H9 (cell line): ENCODE results near the gene IFNL3. TPM values are rescaled to one million over a fixed set of nuclear protein-coding genes. Genes with fewer than 3 reads are reported as not detected.
"Not testable (repeated sequence)": the region's sequence is repeated elsewhere in the genome, so short reads cannot be mapped to it uniquely, and the experiment has no call there.

Experiments
- DNase-seq: peaks from one replicate; pipeline ENCODE4 v3.0.0-alpha.2; 2017
- H2AFZ ChIP-seq: one replicate; pipeline ENCODE4 v1.6.1; 2013; ENCODE audit warnings: mild to moderate bottlenecking, low read length, control low read depth, moderate library complexity
- H2AK5ac ChIP-seq: 2 replicates; pipeline ENCODE4 v1.6.1; 2013; ENCODE audit warnings: low read length, control low read depth, mixed read lengths; ENCODE audit not compliant: insufficient read length
- H2BK120ac ChIP-seq: one replicate; pipeline ENCODE4 v1.6.1; 2013; ENCODE audit warnings: low read depth, mild to moderate bottlenecking, low read length, control low read depth, inconsistent platforms; ENCODE audit not compliant: poor library complexity, severe bottlenecking
- H2BK12ac ChIP-seq: 2 replicates; pipeline ENCODE4 v1.6.1; 2013; ENCODE audit warnings: low read length, control low read depth, mixed read lengths, low read depth; ENCODE audit not compliant: insufficient read length
- H2BK15ac ChIP-seq: 2 replicates; pipeline ENCODE4 v1.6.1; 2013; ENCODE audit warnings: low read depth, low read length, control low read depth
- H2BK20ac ChIP-seq: one replicate; pipeline ENCODE4 v1.6.1; 2013; ENCODE audit warnings: low read depth, mild to moderate bottlenecking, low read length, control low read depth, inconsistent platforms; ENCODE audit not compliant: poor library complexity, severe bottlenecking
- H2BK5ac ChIP-seq: 2 replicates; pipeline ENCODE4 v1.6.1; 2013; ENCODE audit warnings: low read length, control low read depth, mixed read lengths; ENCODE audit not compliant: insufficient read length
- H3K14ac ChIP-seq: 2 replicates; pipeline ENCODE4 v1.6.1; 2013; ENCODE audit warnings: low read length, control low read depth; ENCODE audit not compliant: insufficient read depth
- H3K18ac ChIP-seq: 2 replicates; pipeline ENCODE4 v1.6.1; 2013; ENCODE audit warnings: low read depth, mild to moderate bottlenecking, mixed read lengths, low read length, control low read depth; ENCODE audit not compliant: insufficient read length
- H3K23ac ChIP-seq: 2 replicates; pipeline ENCODE4 v1.6.1; 2013; ENCODE audit warnings: low read length, control low read depth, mixed read lengths, low read depth; ENCODE audit not compliant: insufficient read length
- H3K23me2 ChIP-seq: 2 replicates; pipeline ENCODE4 v1.6.1; 2013; ENCODE audit warnings: low read depth, mild to moderate bottlenecking, mixed read lengths, low read length, control low read depth; ENCODE audit not compliant: insufficient read length, poor library complexity, severe bottlenecking
- H3K27ac ChIP-seq: 2 replicates; pipeline ENCODE4 v1.5.1; 2013; ENCODE audit warnings: low read length, control low read depth, mixed read lengths, low read depth; ENCODE audit not compliant: insufficient read length
- H3K27me3 ChIP-seq: 2 replicates; pipeline ENCODE4 v1.6.1; 2013; ENCODE audit warnings: low read length, control low read depth, inconsistent platforms; ENCODE audit not compliant: insufficient read depth
- H3K4ac ChIP-seq: 2 replicates; pipeline ENCODE4 v1.6.1; 2013; ENCODE audit warnings: low read depth, mild to moderate bottlenecking, control low read depth, inconsistent platforms, low read length, moderate library complexity
- H3K4me1 ChIP-seq: 2 replicates; pipeline ENCODE4 v1.6.1; 2013; ENCODE audit warnings: low read length, control low read depth, inconsistent platforms; ENCODE audit not compliant: insufficient read depth
- H3K4me2 ChIP-seq: 2 replicates; pipeline ENCODE4 v1.6.1; 2013; ENCODE audit warnings: low read length, control low read depth, mixed read lengths; ENCODE audit not compliant: insufficient read length, insufficient read depth
- H3K56ac ChIP-seq: 2 replicates; pipeline ENCODE4 v1.6.1; 2013; ENCODE audit warnings: low read depth, mild to moderate bottlenecking, mixed read lengths, low read length, control low read depth; ENCODE audit not compliant: insufficient read length
- H3K79me1 ChIP-seq: 2 replicates; pipeline ENCODE4 v1.6.1; 2013; ENCODE audit warnings: low read depth, mild to moderate bottlenecking, moderate library complexity, low read length, control low read depth, inconsistent platforms; ENCODE audit not compliant: insufficient read depth, poor library complexity, severe bottlenecking
- H3K79me2 ChIP-seq: 2 replicates; pipeline ENCODE4 v1.6.1; 2013; ENCODE audit warnings: low read length, control low read depth, inconsistent platforms; ENCODE audit not compliant: insufficient read depth
- H3K9ac ChIP-seq: 2 replicates; pipeline ENCODE4 v1.6.1; 2013; ENCODE audit warnings: low read length, control low read depth, mixed read lengths; ENCODE audit not compliant: insufficient read length; ENCODE audit errors: extremely low read depth
- H3K9me3 ChIP-seq: one replicate; pipeline ENCODE4 v1.6.1; 2013; ENCODE audit warnings: low read depth, low read length, inconsistent platforms; ENCODE audit not compliant: control insufficient read depth
- H3T11ph ChIP-seq: one replicate; pipeline ENCODE4 v1.6.1; 2013; ENCODE audit warnings: mild to moderate bottlenecking, low read length, control low read depth, inconsistent platforms
- H4K20me1 ChIP-seq: one replicate; pipeline ENCODE4 v1.6.1; 2013; ENCODE audit not compliant: control insufficient read depth, insufficient read length, insufficient read depth
- H4K5ac ChIP-seq: 2 replicates; pipeline ENCODE4 v1.6.1; 2013; ENCODE audit warnings: low read depth, mild to moderate bottlenecking, mixed read lengths, low read length, control low read depth; ENCODE audit not compliant: insufficient read length
- H4K8ac ChIP-seq: replicated peaks from 2 replicates; pipeline ENCODE4 v1.6.1; 2013; ENCODE audit warnings: low read length, control low read depth, mixed read lengths, low read depth; ENCODE audit not compliant: insufficient read length
- H4K91ac ChIP-seq: 2 replicates; pipeline ENCODE4 v1.6.1; 2013; ENCODE audit warnings: low read depth, mild to moderate bottlenecking, moderate library complexity, mixed read lengths, low read length, control low read depth; ENCODE audit not compliant: insufficient read length
- H3K27ac Mint-ChIP-seq, 3 experiments: 2 replicates in 2 of 3; 3 replicates in 1 of 3; pipeline ENCODE4 v1.8.0; 2020 to 2021; ENCODE audit warnings: mixed read lengths in 3 of 3, mild to moderate bottlenecking in 1 of 3, moderate library complexity in 1 of 3
- H3K27me3 Mint-ChIP-seq: 2 replicates; pipeline ENCODE4 v1.8.0; 2021; ENCODE audit warnings: low read depth, mild to moderate bottlenecking, moderate library complexity, mixed read lengths
- H3K36me3 Mint-ChIP-seq, 3 experiments: 2 replicates in 2 of 3; 3 replicates in 1 of 3; pipeline ENCODE4 v1.8.0; 2020 to 2021; ENCODE audit warnings: low read depth in 3 of 3, mixed read lengths in 3 of 3; ENCODE audit not compliant: insufficient read depth in 1 of 3
- H3K4me1 Mint-ChIP-seq, 2 experiments: 2 replicates each; pipeline ENCODE4 v1.8.0; 2020; ENCODE audit warnings: mixed read lengths in 2 of 2
- H3K4me3 Mint-ChIP-seq, 2 experiments: 2 replicates in 1 of 2; 3 replicates in 1 of 2; pipeline ENCODE4 v1.8.0; 2020 to 2021; ENCODE audit warnings: mild to moderate bottlenecking in 2 of 2, mixed read lengths in 2 of 2, moderate library complexity in 1 of 2
- H3K9me3 Mint-ChIP-seq, 2 experiments: 2 replicates in 1 of 2; 3 replicates in 1 of 2; pipeline ENCODE4 v1.8.0; 2020; ENCODE audit warnings: mild to moderate bottlenecking in 2 of 2, mixed read lengths in 2 of 2, moderate library complexity in 1 of 2
- CTCF ChIP-seq: fragments of 200-600 bp; sonication (generic); conservative IDR thresholded peaks from 3 replicates; pipeline ENCODE4 v1.8.0; 2021; ENCODE audit warnings: antibody characterized with exemption, mild to moderate bottlenecking
- WGBS: extraction: QIAGEN DNeasy Blood & Tissue Kit; methylation state at CpG from one replicate; pipeline ENCODE4 v1.1.7; 2013; ENCODE audit warnings: missing lambda C conversion rate, low lambda C conversion rate, mixed read lengths; ENCODE audit not compliant: insufficient read length; ENCODE audit errors: extremely low coverage; 5-methylcytosine and 5-hydroxymethylcytosine counted together
- total RNA-seq: library from RNA; stranded (reverse); gene quantifications from 2 replicates; pipeline ENCODE4 v1.2.1, GENCODE V29; 2021

Gene IFNL3
- total RNA-seq, 1 experiment from 2014 or later: not detected

- Mint-ChIP-seq H3K9me3 (no peaks in the 10 kb centered on the region), H3K4me3 (no peak overlapping the region), H3K4me1 (peaks cover 0 to 4% of the 10 kb centered on the region in 2 experiments; a peak in 2 of 4 replicates), H3K27ac (no peak overlapping the region), H3K27me3 (peaks cover 65% of the 10 kb centered on the region), H3K36me3 (no peaks in the 10 kb centered on the region)
- Histone ChIP-seq H3K4me1 (no peaks in the 10 kb centered on the region), H3K23me2 (no peaks in the 10 kb centered on the region), H3K27me3 (no peaks in the 10 kb centered on the region), H4K91ac (no peak overlapping the region), H3K4ac (no peak overlapping the region), H3K27ac (no peak overlapping the region), H4K20me1 (no peaks in the 10 kb centered on the region), H2AFZ (no peak overlapping the region), H2BK12ac (no peak overlapping the region), H3K79me2 (no peaks in the 10 kb centered on the region), H3K23ac (no peak overlapping the region), H3K56ac (no peak overlapping the region), H4K5ac (no peak overlapping the region), H3K18ac (no peak overlapping the region), H3K9ac (no peak overlapping the region), H2BK5ac (no peak overlapping the region), H3K14ac (no peak overlapping the region), H3K4me2 (no peak overlapping the region), H3K79me1 (no peaks in the 10 kb centered on the region), H2BK15ac (no peak overlapping the region), H4K8ac (no peak overlapping the region), H3K9me3 (no peaks in the 10 kb centered on the region), H2AK5ac (no peak overlapping the region), H3T11ph (no peak overlapping the region), H2BK120ac (no peak overlapping the region), H2BK20ac (no peak overlapping the region)
- TF ChIP-seq CTCF: no peak
- WGBS: no CpG with 5 or more reads among the region's 5 CpGs
- DNase-seq: no peak
These were observed 30.8 kb upstream of the IFNL3 start for GRCh38 chr19:39275578-39275977.

DNA sequence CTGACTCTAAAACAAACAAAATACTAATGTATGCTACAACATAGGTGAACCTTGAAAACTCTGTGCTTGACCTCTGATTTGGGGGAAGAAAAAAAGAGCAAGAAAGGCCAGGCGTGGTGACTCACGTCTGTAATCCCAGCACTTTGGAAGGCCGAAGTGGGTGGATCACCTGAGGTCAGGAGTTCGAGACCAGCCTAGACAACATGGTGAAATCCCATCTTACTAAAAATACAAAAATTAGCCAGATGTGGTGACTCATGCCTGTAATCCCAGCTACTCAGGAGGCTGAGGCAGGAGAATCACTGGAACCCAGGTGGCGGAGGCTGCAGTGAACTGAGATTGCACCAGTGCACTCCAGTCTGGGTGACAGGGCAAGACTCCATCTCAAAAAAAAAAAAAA, 29.1 kb upstream of the IFNL3 start:
- not testable (repeated sequence) for H3K56ac ChIP-seq, H3K4ac ChIP-seq, H3K27me3 ChIP-seq, H2BK120ac ChIP-seq, H2BK5ac ChIP-seq, H3K23me2 ChIP-seq, H2BK20ac ChIP-seq, H2BK12ac ChIP-seq, H3K9me3 ChIP-seq, H3K27ac Mint-ChIP-seq, H3K4me2 ChIP-seq, H3K23ac ChIP-seq, H2AFZ ChIP-seq, H2AK5ac ChIP-seq, H3K4me3 Mint-ChIP-seq, H3K79me1 ChIP-seq, H4K5ac ChIP-seq, H3K27ac ChIP-seq, H3K36me3 Mint-ChIP-seq, H3T11ph ChIP-seq, H4K8ac ChIP-seq, H3K4me1 Mint-ChIP-seq, H4K20me1 ChIP-seq, H3K9me3 Mint-ChIP-seq, H3K79me2 ChIP-seq, H3K18ac ChIP-seq, H4K91ac ChIP-seq, H3K9ac ChIP-seq, H2BK15ac ChIP-seq, H3K14ac ChIP-seq, DNase-seq, H3K4me1 ChIP-seq
- peaks cover 72% of the 10 kb centered on the region for H3K27me3 Mint-ChIP-seq
- no CpG with 5 or more reads among the region's 5 CpGs for WGBS
